Measurements from ENCODE around the gene ACTN1.

ACTN1 gene

GRCh38 chr14:68948686-68949600 lies 30.2 kb downstream of the ACTN1 start:
- DNase-seq: no peak

GRCh38 chr14:68947802-68948201 lies 31.3 kb downstream of the ACTN1 start:
- no peak for DNase-seq

GRCh38 chr14:68946489-68946822 lies 32.6 kb downstream of the ACTN1 start:
- no peak for DNase-seq

GRCh38 chr14:68945585-68946488 lies 33.3 kb downstream of the ACTN1 start:
- DNase-seq: no peak

- no peak for DNase-seq
Measured at GRCh38 chr14:68945190-68945584, 33.9 kb downstream of the ACTN1 start.

- no peak for DNase-seq
Measured at GRCh38 chr14:68944162-68944561, 34.9 kb downstream of the ACTN1 start.

GRCh38 chr14:68943107-68943506 lies 36.0 kb downstream of the ACTN1 start:
- no peak for DNase-seq

GRCh38 chr14:68942296-68943035 lies 36.6 kb downstream of the ACTN1 start:
- DNase-seq: no peak

GRCh38 chr14:68941820-68942219 lies 37.3 kb downstream of the ACTN1 start:
- no peak for DNase-seq

- no peak for DNase-seq
Measured at GRCh38 chr14:68940614-68941185, 38.4 kb downstream of the ACTN1 start.

GRCh38 chr14:68939893-68940613 lies 39.0 kb downstream of the ACTN1 start:
- no peak for DNase-seq

GRCh38 chr14:68939181-68939892 lies 39.8 kb downstream of the ACTN1 start:
- no peak for DNase-seq

GRCh38 chr14:68938271-68939150 lies 40.6 kb downstream of the ACTN1 start:
- DNase-seq: no peak

- no peak for DNase-seq
Measured at GRCh38 chr14:68937471-68938270, 41.4 kb downstream of the ACTN1 start.

GRCh38 chr14:68936980-68937379 lies 42.1 kb downstream of the ACTN1 start:
- DNase-seq: no peak

GRCh38 chr14:68936476-68936875 lies 42.6 kb downstream of the ACTN1 start:
- no peak for DNase-seq

GRCh38 chr14:68935761-68936214 lies 43.3 kb downstream of the ACTN1 start:
- DNase-seq: no peak

- no peak for DNase-seq
Measured at GRCh38 chr14:68934066-68934465, 45.0 kb downstream of the ACTN1 start.

GRCh38 chr14:68932686-68933085 lies 46.4 kb downstream of the ACTN1 start:
- DNase-seq: peak; percentile 35

Data from suppressor macrophage treated with lipopolysaccharide for 4 hours (primary cell).